Brain pericyte (primary cell): ENCODE results near the gene ENTPD6.
"Not testable (repeated sequence)": the region's sequence is repeated elsewhere in the genome, so short reads cannot be mapped to it uniquely, and the experiment has no call there.

ENCODE experiments used
- DNase-seq: peaks from one replicate; pipeline ENCODE4 v3.0.0-alpha.2; 2012; ENCODE audit warnings: low read depth, low spot score

The ENTPD6 gene

DNA sequence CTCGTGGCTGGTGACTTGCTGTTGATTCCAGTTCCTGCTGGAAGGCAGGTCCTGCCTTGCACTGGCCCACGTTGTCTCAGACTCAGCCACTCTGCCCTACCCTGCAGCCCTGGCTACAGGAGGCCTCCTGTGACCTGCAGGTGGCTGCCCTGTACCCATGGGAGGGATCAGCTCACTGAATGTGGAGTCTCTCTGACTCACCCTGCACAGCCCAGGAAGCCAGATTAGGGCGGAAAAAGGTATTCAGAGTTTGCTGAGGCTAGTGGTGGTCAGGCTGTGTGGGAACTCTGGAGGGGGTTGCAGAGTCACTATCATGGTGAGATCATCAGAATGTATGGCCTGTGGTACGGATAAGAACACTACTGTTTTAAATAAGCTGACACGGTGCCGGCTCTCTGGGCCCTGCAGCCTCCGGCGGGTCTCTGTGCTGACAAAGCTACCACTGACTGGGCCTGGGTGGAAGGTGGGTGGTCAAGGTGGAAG, 27.7 kb downstream of the ENTPD6 start:
- DNase-seq = peak; percentile 89

- DNase-seq = no peak
These were observed 28.5 kb downstream of the ENTPD6 start for GRCh38 chr20:25223765-25224720.

DNA sequence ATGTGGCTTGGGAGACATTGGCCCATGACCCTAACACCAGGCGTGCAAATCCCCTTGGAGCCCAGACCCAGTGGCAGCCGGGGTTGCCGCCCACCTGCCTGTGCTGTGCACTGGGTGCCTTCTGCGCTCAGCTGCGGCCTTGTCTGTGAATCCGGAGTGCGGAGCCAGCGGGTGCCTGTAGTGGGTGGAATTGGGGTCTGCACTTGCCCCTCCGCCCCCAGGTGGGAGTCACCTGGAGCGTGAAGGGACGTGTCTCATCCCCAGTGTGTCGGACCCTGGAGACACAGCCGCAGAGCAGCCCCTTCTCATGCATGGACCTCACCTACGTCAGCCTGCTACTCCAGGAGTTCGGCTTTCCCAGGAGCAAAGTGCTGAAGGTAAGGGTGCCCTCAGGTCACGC, 29.4 kb downstream of the ENTPD6 start:
- DNase-seq = no peak

- no peak for DNase-seq
These were observed 30.3 kb downstream of the ENTPD6 start for GRCh38 chr20:25225642-25226432.

DNA sequence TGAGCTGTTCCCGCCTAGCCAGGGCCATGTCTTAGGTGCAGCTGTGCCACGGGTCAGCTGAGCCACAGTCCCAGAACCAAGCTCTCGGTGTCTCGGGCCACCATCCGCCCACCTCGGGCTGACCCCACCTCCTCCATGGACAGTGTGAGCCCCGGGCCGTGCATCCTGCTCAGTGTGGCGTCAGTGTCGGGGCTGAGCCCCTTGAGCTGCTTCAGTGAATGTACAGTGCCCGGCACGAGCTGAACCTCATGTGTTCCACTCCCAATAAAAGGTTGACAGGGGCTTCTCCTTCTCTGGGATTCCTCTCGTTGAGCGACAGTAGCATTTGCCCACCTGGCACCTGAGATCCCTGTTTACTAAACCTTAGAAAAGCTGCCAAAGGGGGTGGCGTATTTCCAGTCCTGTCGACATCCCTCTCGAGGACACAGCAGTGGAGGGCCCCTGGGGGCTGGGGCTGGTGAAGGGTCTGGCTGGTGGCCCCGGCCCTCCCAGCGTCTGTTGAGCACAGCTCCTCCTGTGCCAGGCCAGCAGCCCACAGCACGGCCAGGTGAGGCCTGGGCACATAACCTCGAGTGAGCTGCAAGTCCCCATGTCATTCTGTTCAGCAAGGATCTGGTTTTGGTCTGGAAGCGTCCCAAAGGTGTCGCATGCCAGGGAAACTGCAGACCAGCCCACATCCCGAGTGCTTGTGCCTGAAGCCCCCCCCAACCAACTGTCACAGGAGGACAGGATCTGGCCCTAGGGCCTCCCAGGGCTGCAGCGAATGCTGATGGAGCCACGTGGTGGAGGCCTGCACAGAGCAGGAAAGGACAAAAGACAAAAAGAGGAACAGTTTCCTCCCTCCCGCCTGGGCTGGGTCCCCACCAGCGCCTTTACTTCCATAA, 31.2 kb downstream of the ENTPD6 start:
- DNase-seq = no peak

DNA sequence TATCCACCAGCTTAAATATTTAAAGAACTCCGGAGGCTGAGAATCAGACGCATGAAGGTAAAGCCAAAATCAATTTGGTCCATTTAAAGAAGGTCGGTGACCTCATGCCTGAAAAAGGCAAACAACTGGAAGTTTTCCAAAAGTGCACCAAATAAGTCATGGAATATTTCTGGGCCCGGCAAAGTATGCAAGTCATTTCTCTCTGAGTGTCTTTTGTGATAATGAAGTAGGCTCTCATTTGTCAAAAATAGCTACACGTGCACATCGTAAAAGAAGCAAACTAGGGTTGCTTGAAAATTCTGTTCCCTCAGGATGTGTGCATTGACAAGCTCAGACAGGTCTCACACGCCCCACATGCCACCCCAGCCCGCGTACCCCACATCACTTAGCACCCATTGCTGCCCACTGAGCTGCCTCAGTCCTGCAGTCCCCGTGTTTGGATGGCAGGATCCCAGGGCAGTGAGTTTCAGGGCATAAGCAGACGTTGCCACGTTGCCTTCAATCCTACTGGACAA, 31.9 kb downstream of the ENTPD6 start:
- no peak for DNase-seq

DNA sequence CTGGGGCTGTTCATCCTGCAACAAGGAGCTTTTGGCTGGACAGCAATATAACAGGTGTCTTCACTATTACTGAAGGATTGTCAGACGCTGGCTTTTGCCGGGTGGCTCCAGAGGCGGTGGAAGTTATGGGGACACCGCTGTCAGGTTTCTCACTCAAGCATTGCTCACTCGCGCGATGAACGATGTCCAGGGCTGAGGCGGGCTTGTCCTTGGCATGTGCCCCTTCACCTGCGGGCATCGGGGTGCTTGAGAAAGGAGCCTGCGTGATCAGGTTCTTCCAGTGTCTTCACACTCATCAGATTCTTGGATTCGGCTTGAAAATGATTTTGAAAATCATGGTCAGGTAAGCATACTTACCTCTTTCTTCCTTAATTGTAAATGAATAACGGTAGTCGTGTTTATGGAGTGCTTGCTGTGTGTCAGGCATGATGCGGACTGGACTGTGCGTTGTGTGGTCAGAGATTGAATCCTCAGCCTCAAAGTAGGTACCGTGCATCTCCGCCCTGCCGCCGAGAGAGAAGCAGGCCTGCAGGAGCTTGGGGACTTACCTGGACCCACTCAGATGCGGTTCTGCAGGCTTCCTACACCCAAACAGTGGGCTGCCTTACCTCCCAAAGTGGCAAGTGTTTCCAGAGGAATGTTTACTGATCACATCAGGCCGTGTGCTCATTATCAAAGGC, 34.1 kb downstream of the ENTPD6 start:
- no peak for DNase-seq

DNA sequence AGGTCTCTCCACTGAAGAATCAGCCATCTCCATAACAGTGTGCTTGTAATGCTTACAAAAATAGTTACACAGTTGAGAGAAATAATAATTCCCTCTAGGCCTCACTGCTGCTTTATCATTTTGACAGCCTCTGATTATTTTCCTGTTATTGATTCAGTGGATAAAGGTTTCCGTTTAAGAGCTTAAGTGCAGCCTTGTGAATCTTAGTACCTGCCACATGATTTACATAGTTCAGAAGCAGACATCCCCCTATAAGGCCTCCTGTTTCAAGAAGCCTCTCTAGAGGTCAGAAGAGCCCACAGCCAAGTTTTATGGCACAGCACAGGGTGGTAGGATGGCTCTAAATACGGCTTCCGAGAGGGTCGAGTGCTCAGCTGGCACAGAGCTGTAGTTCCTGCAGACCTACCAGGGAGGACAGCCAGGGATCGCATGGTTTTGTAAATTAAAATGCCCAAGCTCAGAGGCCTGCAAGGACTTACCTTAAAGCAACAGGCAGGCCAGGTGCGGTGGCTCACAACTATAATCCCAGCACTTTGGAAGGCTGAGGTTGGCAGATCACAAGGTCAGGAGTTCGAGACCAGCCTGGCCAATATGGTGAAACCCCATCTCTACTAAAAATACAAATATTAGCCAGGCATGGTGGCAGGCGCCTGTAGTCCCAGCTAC, 34.8 kb downstream of the ENTPD6 start:
- no peak for DNase-seq

- peak; percentile 70 for DNase-seq
These were observed 37.7 kb downstream of the ENTPD6 start for GRCh38 chr20:25233016-25233772.

DNA sequence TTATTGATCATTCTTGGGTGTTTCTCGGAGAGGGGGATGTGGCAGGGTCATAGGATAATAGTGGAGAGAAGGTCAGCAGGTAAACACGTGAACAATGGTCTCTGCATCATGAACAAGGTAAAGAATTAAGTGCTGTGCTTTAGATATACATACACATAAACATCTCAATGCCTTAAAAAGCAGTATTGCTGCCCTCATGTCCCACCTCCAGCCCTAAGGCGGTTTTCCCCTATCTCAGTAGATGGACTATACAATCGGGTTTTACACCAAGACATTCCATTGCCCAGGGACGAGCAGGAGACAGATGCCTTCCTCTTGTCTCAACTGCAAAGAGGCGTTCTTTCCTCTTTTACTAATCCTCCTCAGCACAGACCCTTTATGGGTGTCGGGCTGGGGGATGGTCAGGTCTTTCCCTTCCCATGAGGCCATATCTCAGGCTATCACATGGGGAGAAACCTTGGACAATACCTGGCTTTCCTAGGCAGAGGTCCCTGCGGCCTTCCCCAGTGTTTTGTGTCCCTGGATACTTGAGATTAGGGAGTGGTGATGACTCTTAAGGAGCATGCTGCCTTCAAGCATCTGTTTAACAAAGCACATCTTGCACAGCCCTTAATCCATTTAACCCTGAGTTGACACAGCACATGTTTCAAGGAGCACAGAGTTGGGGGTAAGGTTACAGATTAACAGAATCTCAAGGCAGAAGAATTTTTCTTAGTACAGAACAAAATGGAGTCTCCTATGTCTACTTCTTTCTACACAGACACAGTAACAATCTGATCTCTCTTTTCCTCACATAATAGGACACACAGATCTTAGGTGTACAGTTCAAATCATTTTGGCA, 38.7 kb downstream of the ENTPD6 start:
- DNase-seq = not testable (repeated sequence)

DNA sequence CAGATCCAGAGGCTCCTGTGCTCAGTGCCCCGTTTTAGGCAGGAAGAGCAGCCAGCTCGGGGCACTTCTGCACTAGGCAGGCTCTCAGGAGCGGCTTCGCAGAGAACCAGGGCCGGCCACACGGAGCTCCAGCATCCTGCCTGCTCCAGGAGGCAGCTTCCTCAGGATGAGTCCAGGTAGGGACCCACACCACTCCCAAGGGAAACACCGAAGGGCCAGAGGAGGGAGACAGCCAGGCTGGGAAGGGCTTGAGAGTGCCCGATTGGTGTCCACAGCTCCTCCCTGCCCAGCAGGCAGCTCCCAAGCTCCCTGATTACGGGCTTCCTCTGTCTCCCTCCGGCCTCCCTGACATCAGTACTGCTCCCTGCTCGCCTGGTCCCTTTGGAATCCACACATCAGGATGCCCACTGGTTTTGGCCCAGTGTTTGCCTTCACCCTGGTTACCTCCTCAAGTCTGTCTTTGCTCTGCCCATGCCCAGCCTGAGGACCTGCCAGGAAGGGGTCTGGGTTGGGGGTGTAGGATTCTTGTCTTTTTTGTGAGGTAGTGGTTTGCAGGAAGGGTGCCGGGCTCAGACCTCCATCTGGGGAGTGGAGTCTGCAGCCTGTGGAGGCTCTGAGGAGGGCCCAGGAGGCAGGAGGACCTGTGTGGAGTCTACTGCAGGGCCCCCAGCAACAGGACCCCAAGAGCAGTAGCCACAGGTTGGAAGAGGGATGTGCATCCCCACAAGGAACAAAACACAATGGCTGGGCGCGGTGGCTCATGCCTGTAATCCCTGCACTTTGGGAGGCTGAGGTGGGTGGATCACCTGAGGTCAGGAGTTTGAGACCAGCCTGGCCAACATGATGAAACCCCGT, 41.2 kb downstream of the ENTPD6 start:
- no peak for DNase-seq

DNA sequence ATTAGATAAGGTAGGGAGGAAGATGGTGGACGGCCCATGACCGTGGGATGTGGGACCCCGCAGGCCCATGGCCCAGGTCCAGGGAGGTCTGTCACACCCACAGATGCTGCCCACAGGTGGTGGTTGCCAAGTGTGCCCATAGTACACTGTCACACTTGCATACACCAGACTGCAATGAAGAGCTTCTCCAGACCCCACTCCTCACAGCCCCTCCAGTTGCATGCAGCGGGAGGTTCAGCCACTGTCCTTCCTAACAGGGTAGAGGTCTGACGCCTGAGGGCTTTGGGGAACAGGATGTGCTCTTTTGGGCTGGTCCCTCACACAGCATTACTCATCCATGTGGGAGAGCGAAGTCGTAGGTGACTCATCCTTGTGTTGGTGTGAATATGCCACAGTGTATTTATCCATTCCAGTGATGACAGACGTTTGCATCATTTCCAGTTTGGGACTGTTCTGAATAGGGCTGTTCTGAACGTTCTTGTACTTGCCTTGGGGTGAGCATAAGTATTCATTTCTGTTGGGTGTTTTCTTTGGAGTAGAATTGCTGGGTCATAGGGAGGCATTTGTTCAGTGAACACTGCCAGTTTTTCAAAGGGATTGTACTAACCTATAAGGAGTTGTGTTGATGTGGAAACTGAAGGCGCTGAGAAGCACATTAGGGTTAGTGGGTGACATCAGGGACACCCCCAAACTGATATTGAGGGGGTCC, 42.3 kb downstream of the ENTPD6 start:
- peak; percentile 95 for DNase-seq

DNA sequence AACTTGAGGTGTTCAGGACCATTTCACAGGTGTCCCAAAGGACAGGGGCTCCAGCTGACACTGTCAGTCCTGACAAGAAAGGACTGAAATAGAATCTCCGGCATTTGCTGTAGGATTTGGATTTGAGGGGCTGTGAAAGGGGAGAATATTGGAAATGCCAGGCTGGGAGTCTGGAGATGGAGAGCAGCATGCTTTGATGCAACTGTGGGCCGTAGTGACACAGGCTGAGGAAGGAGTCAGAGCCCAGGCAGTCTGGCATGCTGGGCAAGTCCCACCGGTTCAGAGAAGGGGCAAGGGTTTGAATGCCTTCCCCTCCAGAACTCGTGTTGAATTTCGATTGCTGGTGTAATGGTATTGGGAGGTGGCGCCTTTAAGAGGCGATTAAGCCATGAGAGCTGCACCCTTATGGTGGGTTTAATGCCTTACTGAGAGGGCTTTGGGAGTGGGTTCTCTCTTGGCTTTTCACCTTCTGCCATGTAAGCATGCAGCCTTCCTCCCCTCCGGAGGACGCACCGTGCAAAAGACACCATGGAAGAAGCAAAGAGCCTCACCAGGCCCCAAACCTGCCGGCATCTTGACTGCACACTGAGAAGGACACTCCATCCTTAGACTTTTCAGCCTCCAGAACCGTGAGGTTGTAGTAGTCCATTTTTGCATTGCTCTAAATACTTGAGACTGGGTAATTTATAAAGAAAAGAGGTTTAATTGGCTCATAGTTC, 43.0 kb downstream of the ENTPD6 start:
- no peak for DNase-seq

DNA sequence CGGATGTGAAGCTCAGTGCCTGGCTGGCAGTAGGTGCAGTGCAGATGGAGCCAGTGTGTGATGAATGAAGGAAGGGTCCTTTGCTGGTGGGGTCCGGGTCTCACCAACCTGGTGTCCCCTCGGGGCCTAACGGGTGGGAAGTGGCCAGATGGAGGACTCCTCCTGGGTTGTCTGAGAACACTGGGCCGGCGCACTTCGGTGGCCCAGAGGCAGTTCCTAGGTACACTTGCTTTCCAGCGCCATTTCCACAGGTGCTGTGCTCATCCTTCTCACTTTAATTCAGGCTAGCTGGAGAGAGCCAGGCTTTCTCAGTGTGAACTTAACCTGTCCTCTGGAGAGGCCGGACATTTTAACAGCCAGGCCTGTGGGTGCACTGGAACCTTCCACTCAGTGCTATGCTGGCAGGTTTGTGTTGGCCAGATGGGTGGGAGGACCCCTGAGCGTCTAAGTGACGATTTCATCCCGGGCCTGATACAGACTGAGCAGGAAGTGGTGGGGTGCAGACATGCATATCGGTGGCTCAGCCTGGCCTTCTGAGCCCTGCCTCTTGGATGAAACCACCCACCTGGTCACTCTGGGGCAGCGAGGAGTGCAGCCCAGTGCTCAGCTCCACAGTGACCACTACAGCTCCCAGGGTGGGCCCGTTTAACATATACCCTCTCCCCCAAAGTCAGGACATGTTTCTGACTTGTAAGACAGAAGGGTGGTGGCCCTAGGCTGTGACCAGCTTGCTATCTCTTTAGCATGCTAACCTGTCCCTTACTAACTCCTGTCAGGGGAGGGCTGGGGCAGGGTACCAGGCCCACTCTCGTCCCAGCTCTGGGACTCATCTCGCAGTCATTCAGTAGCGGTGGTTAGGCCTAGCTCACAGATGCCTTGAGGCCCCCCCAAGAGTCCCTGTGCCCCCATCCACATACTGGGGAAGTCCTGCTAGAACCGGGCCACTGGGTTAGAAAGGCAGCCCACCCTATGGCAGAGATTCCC, 44.2 kb downstream of the ENTPD6 start:
- DNase-seq = no peak
